ENCODE data around the gene ANO1. TPM values are rescaled to one million over a fixed set of nuclear protein-coding genes. Genes with fewer than 3 reads are reported as not detected.

The ANO1 gene
- polyA plus RNA-seq, 6 donors from 2014 or later: not detected

- no peaks in the 10 kb centered on the region for H3K4me1 Mint-ChIP-seq
- no peak for ATAC-seq (ENCODE audit: low read depth in 2 of 2)
- H3K36me3 Mint-ChIP-seq: peaks cover 0 to 6% of the 10 kb centered on the region in 2 donors
- peaks cover 5 to 23% (median 13%) of the 10 kb centered on the region in 7 donors for H3K9me3 Mint-ChIP-seq
- no peak for DNase-seq
- H3K27ac Mint-ChIP-seq: no peak overlapping the region
- H3K27me3 Mint-ChIP-seq: peaks cover 6 to 38% (median 34%) of the 10 kb centered on the region in 3 donors
- H3K4me3 Mint-ChIP-seq: no peak overlapping the region
Observed at GRCh38 chr11:70060611-70061293, 17.4 kb upstream of the ANO1 start.

GRCh38 chr11:70061734-70062133 is 16.4 kb upstream of the ANO1 start:
- Mint-ChIP-seq H3K27ac (no peak overlapping the region), H3K4me3 (no peak overlapping the region), H3K4me1 (no peaks in the 10 kb centered on the region), H3K27me3 (peaks cover 11 to 40% (median 35%) of the 10 kb centered on the region in 3 donors), H3K36me3 (peaks cover 0 to 6% of the 10 kb centered on the region in 2 donors), H3K9me3 (peaks cover 3 to 14% (median 9%) of the 10 kb centered on the region in 7 donors)
- DNase-seq: no peak
- no peak for ATAC-seq (ENCODE audit: low read depth in 2 of 2)

- H3K36me3 Mint-ChIP-seq: no peaks in the 10 kb centered on the region
- H3K9me3 Mint-ChIP-seq: peaks cover 0 to 2% (median 0%) of the 10 kb centered on the region in 7 donors
- ATAC-seq (ENCODE audit: low read depth in 2 of 2): no peak
Observed at GRCh38 chr11:70063121-70063520, 15.0 kb upstream of the ANO1 start.

GRCh38 chr11:70063555-70063954 is 14.6 kb upstream of the ANO1 start:
- Mint-ChIP-seq H3K27me3 (peaks cover 16 to 37% (median 36%) of the 10 kb centered on the region in 3 donors), H3K4me3 (no peak overlapping the region), H3K9me3 (peaks cover 0 to 2% (median 0%) of the 10 kb centered on the region in 7 donors), H3K4me1 (no peaks in the 10 kb centered on the region), H3K27ac (peak overlapping the region in 1 of 6 donors; percentile 86), H3K36me3 (no peaks in the 10 kb centered on the region)
- no peak for ATAC-seq (ENCODE audit: low read depth in 2 of 2)
- no peak for DNase-seq

More at GRCh38 chr11:70063121-70063520, 15.0 kb upstream of the ANO1 start:
- no peak overlapping the region for H3K27ac Mint-ChIP-seq
- no peak overlapping the region for H3K4me3 Mint-ChIP-seq
- H3K4me1 Mint-ChIP-seq: no peaks in the 10 kb centered on the region
- peaks cover 12 to 35% (median 34%) of the 10 kb centered on the region in 3 donors for H3K27me3 Mint-ChIP-seq
- DNase-seq: no peak

- Mint-ChIP-seq H3K27me3 (peaks cover 20 to 43% (median 36%) of the 10 kb centered on the region in 3 donors), H3K4me3 (no peak overlapping the region), H3K9me3 (peaks cover 0 to 2% (median 0%) of the 10 kb centered on the region in 7 donors), H3K27ac (no peak overlapping the region), H3K4me1 (no peaks in the 10 kb centered on the region), H3K36me3 (no peaks in the 10 kb centered on the region)
- ATAC-seq (ENCODE audit: low read depth in 2 of 2) (no peak), DNase-seq (no peak)
Observed at GRCh38 chr11:70064008-70064725, 13.9 kb upstream of the ANO1 start.

GRCh38 chr11:70064726-70065317 is 13.3 kb upstream of the ANO1 start:
- H3K27me3 Mint-ChIP-seq: peaks cover 26 to 50% (median 37%) of the 10 kb centered on the region in 3 donors
- ATAC-seq (ENCODE audit: low read depth in 2 of 2) (no peak), DNase-seq (no peak)
- H3K27ac Mint-ChIP-seq: no peak overlapping the region
- H3K9me3 Mint-ChIP-seq: peaks cover 0 to 2% (median 0%) of the 10 kb centered on the region in 7 donors
- H3K36me3 Mint-ChIP-seq: no peaks in the 10 kb centered on the region
- H3K4me3 Mint-ChIP-seq: no peak overlapping the region
- no peaks in the 10 kb centered on the region for H3K4me1 Mint-ChIP-seq

- Mint-ChIP-seq H3K27me3 (peaks cover 33 to 57% (median 44%) of the 10 kb centered on the region in 3 donors), H3K9me3 (peaks cover 0 to 2% (median 0%) of the 10 kb centered on the region in 7 donors), H3K27ac (peak overlapping the region in 2 of 6 donors; percentile 19 to 54), H3K36me3 (no peaks in the 10 kb centered on the region), H3K4me1 (no peaks in the 10 kb centered on the region), H3K4me3 (no peak overlapping the region)
- DNase-seq (no peak), ATAC-seq (ENCODE audit: low read depth in 2 of 2) (no peak)
Observed at GRCh38 chr11:70065318-70066135, 12.6 kb upstream of the ANO1 start.

- no peaks in the 10 kb centered on the region for H3K36me3 Mint-ChIP-seq
- peaks cover 39 to 63% (median 50%) of the 10 kb centered on the region in 3 donors for H3K27me3 Mint-ChIP-seq
- no peak for ATAC-seq (ENCODE audit: low read depth in 2 of 2)
- H3K27ac Mint-ChIP-seq: no peak overlapping the region
- no peak for DNase-seq
- H3K4me3 Mint-ChIP-seq: no peak overlapping the region
- peaks cover 0 to 2% (median 0%) of the 10 kb centered on the region in 7 donors for H3K9me3 Mint-ChIP-seq
- no peaks in the 10 kb centered on the region for H3K4me1 Mint-ChIP-seq
Observed at GRCh38 chr11:70066136-70066520, 12.0 kb upstream of the ANO1 start.

GRCh38 chr11:70066628-70067027 is 11.5 kb upstream of the ANO1 start:
- no peaks in the 10 kb centered on the region for H3K36me3 Mint-ChIP-seq

GRCh38 chr11:70067036-70067435 is 11.1 kb upstream of the ANO1 start:
- ATAC-seq (ENCODE audit: low read depth in 2 of 2): no peak
- Mint-ChIP-seq H3K27ac (no peak overlapping the region), H3K27me3 (peaks cover 45 to 68% (median 55%) of the 10 kb centered on the region in 3 donors), H3K36me3 (no peaks in the 10 kb centered on the region), H3K9me3 (peaks cover 0 to 2% (median 0%) of the 10 kb centered on the region in 7 donors), H3K4me1 (no peaks in the 10 kb centered on the region), H3K4me3 (no peak overlapping the region)
- no peak for DNase-seq

More at GRCh38 chr11:70066628-70067027, 11.5 kb upstream of the ANO1 start:
- Mint-ChIP-seq H3K9me3 (peaks cover 0 to 2% (median 0%) of the 10 kb centered on the region in 7 donors), H3K27ac (no peak overlapping the region), H3K4me3 (no peak overlapping the region), H3K4me1 (no peaks in the 10 kb centered on the region), H3K27me3 (peaks cover 41 to 64% (median 51%) of the 10 kb centered on the region in 3 donors)
- ATAC-seq (ENCODE audit: low read depth in 2 of 2) (no peak), DNase-seq (no peak)

- H3K27me3 Mint-ChIP-seq: peaks cover 52 to 75% (median 62%) of the 10 kb centered on the region in 3 donors
- DNase-seq: no peak
- H3K36me3 Mint-ChIP-seq: no peaks in the 10 kb centered on the region
- H3K9me3 Mint-ChIP-seq: peaks cover 0 to 2% (median 0%) of the 10 kb centered on the region in 7 donors
- no peaks in the 10 kb centered on the region for H3K4me1 Mint-ChIP-seq
- peak overlapping the region in 1 of 8 donors; percentile 65 for H3K4me3 Mint-ChIP-seq
- no peak for ATAC-seq (ENCODE audit: low read depth in 2 of 2)
- H3K27ac Mint-ChIP-seq: no peak overlapping the region
Observed at GRCh38 chr11:70067591-70068341, 10.4 kb upstream of the ANO1 start.

GRCh38 chr11:70068345-70068744 is 9.8 kb upstream of the ANO1 start:
- peaks cover 57 to 81% (median 68%) of the 10 kb centered on the region in 3 donors for H3K27me3 Mint-ChIP-seq
- peaks cover 0 to 2% (median 0%) of the 10 kb centered on the region in 7 donors for H3K9me3 Mint-ChIP-seq
- DNase-seq: no peak
- no peak for ATAC-seq (ENCODE audit: low read depth in 2 of 2)
- H3K27ac Mint-ChIP-seq: no peak overlapping the region
- H3K36me3 Mint-ChIP-seq: no peaks in the 10 kb centered on the region
- H3K4me1 Mint-ChIP-seq: peaks cover 0 to 4% (median 2%) of the 10 kb centered on the region in 3 donors
- no peak overlapping the region for H3K4me3 Mint-ChIP-seq
